Heart left ventricle (tissue), 13 donors: ENCODE data around the gene ATAD3B.

ENCODE experiments used
- CTCF ChIP-seq, 12 donors: fragments of 200-600 bp; sonication (generic) in 4 of 12; IDR thresholded peaks; one replicate each; pipeline versions ENCODE4 v1.5.0 to v1.8.0; 2018 to 2022; ENCODE audit warnings: antibody characterized with exemption in 12 of 12, mild to moderate bottlenecking in 5 of 12
- POLR2A ChIP-seq, 2 donors: fragments of 450-650 bp; IDR thresholded peaks; one replicate each; pipeline ENCODE4 v1.6.1; 2017; ENCODE audit warnings: antibody characterized with exemption in 2 of 2, mild to moderate bottlenecking in 2 of 2, moderate library complexity in 2 of 2
- donor health status: ischemic (EF 13 %, LVEDD 7.1; RV severe dilation, severe dysfunction).
- donor health status: DM: no; HTN: yes; CAD: no.
- donor health status: DM: no; HTN: no; CAD: no.
- donor health status: ischemic (EF 25% LVEDD 6.9; RV normal size, moderate dysfunction).
- donor health status: ischemic (EF 25% LVEDD 5.7; RV mildly dilated, moderate dysfunction).
- donor health status: ischemic (EF 35%, LVEDD 5.7; RV mildly dilated, moderate dysfunction).
- donor health status: nonischemic (EF 11% LVEDD 7.7; RV severe dilation, severe dysfunction).
- donor health status: DM: yes; HTN: yes; CAD: no.
- donor health status: PGD.
- donor health status: ischemic (EF 29% LVEDD 5.4; RV normal size, mild dysfunction).
- donor health status: nonischemic (EF 23%, LVEDD 6.1; RV moderate dilation, normal function).

GRCh38 chr1:1507305-1507704 lies 35.7 kb downstream of the ATAD3B start:
- TF ChIP-seq CTCF (IDR thresholded peaks at IDR 0.05) (no peak), POLR2A (IDR thresholded peaks at IDR 0.05) (no peak)
